H9 (cell line): ENCODE data around the gene OSBPL8. TPM values are rescaled to one million over a fixed set of nuclear protein-coding genes. Genes with fewer than 3 reads are reported as not detected.

Experiments
- DNase-seq: peaks from one replicate; pipeline ENCODE4 v3.0.0-alpha.2; 2017
- H2AFZ ChIP-seq: one replicate; pipeline ENCODE4 v1.6.1; 2013; ENCODE audit warnings: mild to moderate bottlenecking, low read length, control low read depth, moderate library complexity
- H2AK5ac ChIP-seq: 2 replicates; pipeline ENCODE4 v1.6.1; 2013; ENCODE audit warnings: low read length, control low read depth, mixed read lengths; ENCODE audit not compliant: insufficient read length
- H2BK120ac ChIP-seq: one replicate; pipeline ENCODE4 v1.6.1; 2013; ENCODE audit warnings: low read depth, mild to moderate bottlenecking, low read length, control low read depth, inconsistent platforms; ENCODE audit not compliant: poor library complexity, severe bottlenecking
- H2BK12ac ChIP-seq: 2 replicates; pipeline ENCODE4 v1.6.1; 2013; ENCODE audit warnings: low read length, control low read depth, mixed read lengths, low read depth; ENCODE audit not compliant: insufficient read length
- H2BK15ac ChIP-seq: 2 replicates; pipeline ENCODE4 v1.6.1; 2013; ENCODE audit warnings: low read depth, low read length, control low read depth
- H2BK20ac ChIP-seq: one replicate; pipeline ENCODE4 v1.6.1; 2013; ENCODE audit warnings: low read depth, mild to moderate bottlenecking, low read length, control low read depth, inconsistent platforms; ENCODE audit not compliant: poor library complexity, severe bottlenecking
- H2BK5ac ChIP-seq: 2 replicates; pipeline ENCODE4 v1.6.1; 2013; ENCODE audit warnings: low read length, control low read depth, mixed read lengths; ENCODE audit not compliant: insufficient read length
- H3K14ac ChIP-seq: 2 replicates; pipeline ENCODE4 v1.6.1; 2013; ENCODE audit warnings: low read length, control low read depth; ENCODE audit not compliant: insufficient read depth
- H3K18ac ChIP-seq: 2 replicates; pipeline ENCODE4 v1.6.1; 2013; ENCODE audit warnings: low read depth, mild to moderate bottlenecking, mixed read lengths, low read length, control low read depth; ENCODE audit not compliant: insufficient read length
- H3K23ac ChIP-seq: 2 replicates; pipeline ENCODE4 v1.6.1; 2013; ENCODE audit warnings: low read length, control low read depth, mixed read lengths, low read depth; ENCODE audit not compliant: insufficient read length
- H3K23me2 ChIP-seq: 2 replicates; pipeline ENCODE4 v1.6.1; 2013; ENCODE audit warnings: low read depth, mild to moderate bottlenecking, mixed read lengths, low read length, control low read depth; ENCODE audit not compliant: insufficient read length, poor library complexity, severe bottlenecking
- H3K27ac ChIP-seq: 2 replicates; pipeline ENCODE4 v1.5.1; 2013; ENCODE audit warnings: low read length, control low read depth, mixed read lengths, low read depth; ENCODE audit not compliant: insufficient read length
- H3K27me3 ChIP-seq: 2 replicates; pipeline ENCODE4 v1.6.1; 2013; ENCODE audit warnings: low read length, control low read depth, inconsistent platforms; ENCODE audit not compliant: insufficient read depth
- H3K4ac ChIP-seq: 2 replicates; pipeline ENCODE4 v1.6.1; 2013; ENCODE audit warnings: low read depth, mild to moderate bottlenecking, control low read depth, inconsistent platforms, low read length, moderate library complexity
- H3K4me1 ChIP-seq: 2 replicates; pipeline ENCODE4 v1.6.1; 2013; ENCODE audit warnings: low read length, control low read depth, inconsistent platforms; ENCODE audit not compliant: insufficient read depth
- H3K4me2 ChIP-seq: 2 replicates; pipeline ENCODE4 v1.6.1; 2013; ENCODE audit warnings: low read length, control low read depth, mixed read lengths; ENCODE audit not compliant: insufficient read length, insufficient read depth
- H3K56ac ChIP-seq: 2 replicates; pipeline ENCODE4 v1.6.1; 2013; ENCODE audit warnings: low read depth, mild to moderate bottlenecking, mixed read lengths, low read length, control low read depth; ENCODE audit not compliant: insufficient read length
- H3K79me1 ChIP-seq: 2 replicates; pipeline ENCODE4 v1.6.1; 2013; ENCODE audit warnings: low read depth, mild to moderate bottlenecking, moderate library complexity, low read length, control low read depth, inconsistent platforms; ENCODE audit not compliant: insufficient read depth, poor library complexity, severe bottlenecking
- H3K79me2 ChIP-seq: 2 replicates; pipeline ENCODE4 v1.6.1; 2013; ENCODE audit warnings: low read length, control low read depth, inconsistent platforms; ENCODE audit not compliant: insufficient read depth
- H3K9ac ChIP-seq: 2 replicates; pipeline ENCODE4 v1.6.1; 2013; ENCODE audit warnings: low read length, control low read depth, mixed read lengths; ENCODE audit not compliant: insufficient read length; ENCODE audit errors: extremely low read depth
- H3K9me3 ChIP-seq: one replicate; pipeline ENCODE4 v1.6.1; 2013; ENCODE audit warnings: low read depth, low read length, inconsistent platforms; ENCODE audit not compliant: control insufficient read depth
- H3T11ph ChIP-seq: one replicate; pipeline ENCODE4 v1.6.1; 2013; ENCODE audit warnings: mild to moderate bottlenecking, low read length, control low read depth, inconsistent platforms
- H4K20me1 ChIP-seq: one replicate; pipeline ENCODE4 v1.6.1; 2013; ENCODE audit not compliant: control insufficient read depth, insufficient read length, insufficient read depth
- H4K5ac ChIP-seq: 2 replicates; pipeline ENCODE4 v1.6.1; 2013; ENCODE audit warnings: low read depth, mild to moderate bottlenecking, mixed read lengths, low read length, control low read depth; ENCODE audit not compliant: insufficient read length
- H4K8ac ChIP-seq: replicated peaks from 2 replicates; pipeline ENCODE4 v1.6.1; 2013; ENCODE audit warnings: low read length, control low read depth, mixed read lengths, low read depth; ENCODE audit not compliant: insufficient read length
- H4K91ac ChIP-seq: 2 replicates; pipeline ENCODE4 v1.6.1; 2013; ENCODE audit warnings: low read depth, mild to moderate bottlenecking, moderate library complexity, mixed read lengths, low read length, control low read depth; ENCODE audit not compliant: insufficient read length
- H3K27ac Mint-ChIP-seq, 3 experiments: 2 replicates in 2 of 3; 3 replicates in 1 of 3; pipeline ENCODE4 v1.8.0; 2020 to 2021; ENCODE audit warnings: mixed read lengths in 3 of 3, mild to moderate bottlenecking in 1 of 3, moderate library complexity in 1 of 3
- H3K27me3 Mint-ChIP-seq: 2 replicates; pipeline ENCODE4 v1.8.0; 2021; ENCODE audit warnings: low read depth, mild to moderate bottlenecking, moderate library complexity, mixed read lengths
- H3K36me3 Mint-ChIP-seq, 3 experiments: 2 replicates in 2 of 3; 3 replicates in 1 of 3; pipeline ENCODE4 v1.8.0; 2020 to 2021; ENCODE audit warnings: low read depth in 3 of 3, mixed read lengths in 3 of 3; ENCODE audit not compliant: insufficient read depth in 1 of 3
- H3K4me1 Mint-ChIP-seq, 2 experiments: 2 replicates each; pipeline ENCODE4 v1.8.0; 2020; ENCODE audit warnings: mixed read lengths in 2 of 2
- H3K4me3 Mint-ChIP-seq, 2 experiments: 2 replicates in 1 of 2; 3 replicates in 1 of 2; pipeline ENCODE4 v1.8.0; 2020 to 2021; ENCODE audit warnings: mild to moderate bottlenecking in 2 of 2, mixed read lengths in 2 of 2, moderate library complexity in 1 of 2
- H3K9me3 Mint-ChIP-seq, 2 experiments: 2 replicates in 1 of 2; 3 replicates in 1 of 2; pipeline ENCODE4 v1.8.0; 2020; ENCODE audit warnings: mild to moderate bottlenecking in 2 of 2, mixed read lengths in 2 of 2, moderate library complexity in 1 of 2
- WGBS: extraction: QIAGEN DNeasy Blood & Tissue Kit; methylation state at CpG from one replicate; pipeline ENCODE4 v1.1.7; 2013; ENCODE audit warnings: missing lambda C conversion rate, low lambda C conversion rate, mixed read lengths; ENCODE audit not compliant: insufficient read length; ENCODE audit errors: extremely low coverage; 5-methylcytosine and 5-hydroxymethylcytosine counted together
- total RNA-seq: library from RNA; stranded (reverse); gene quantifications from 2 replicates; pipeline ENCODE4 v1.2.1, GENCODE V29; 2021
- TF ChIP-seq, protein P1 (sequence below): fragments of 200-600 bp; sonication (generic); conservative IDR thresholded peaks from 3 replicates; pipeline ENCODE4 v1.8.0; 2021; ENCODE audit warnings: antibody characterized with exemption, mild to moderate bottlenecking

The OSBPL8 gene
- total RNA-seq, 1 experiment from 2014 or later, result 61.2 TPM

GRCh38 chr12:76449993-76450392, 109.6 kb downstream of the OSBPL8 start:
- H4K20me1 ChIP-seq, result no peaks in the 10 kb centered on the region
- no peak overlapping the region for H2BK12ac ChIP-seq
- no peak overlapping the region for H4K91ac ChIP-seq
- H3K4me2 ChIP-seq, result no peak overlapping the region
- no peak overlapping the region for H2BK5ac ChIP-seq
- H3K27me3 Mint-ChIP-seq, result no peaks in the 10 kb centered on the region
- no peak overlapping the region for H2AFZ ChIP-seq
- no peak for DNase-seq
- H3K23ac ChIP-seq, result no peak overlapping the region
- H4K5ac ChIP-seq, result no peak overlapping the region
- TF ChIP-seq, protein P1, sequence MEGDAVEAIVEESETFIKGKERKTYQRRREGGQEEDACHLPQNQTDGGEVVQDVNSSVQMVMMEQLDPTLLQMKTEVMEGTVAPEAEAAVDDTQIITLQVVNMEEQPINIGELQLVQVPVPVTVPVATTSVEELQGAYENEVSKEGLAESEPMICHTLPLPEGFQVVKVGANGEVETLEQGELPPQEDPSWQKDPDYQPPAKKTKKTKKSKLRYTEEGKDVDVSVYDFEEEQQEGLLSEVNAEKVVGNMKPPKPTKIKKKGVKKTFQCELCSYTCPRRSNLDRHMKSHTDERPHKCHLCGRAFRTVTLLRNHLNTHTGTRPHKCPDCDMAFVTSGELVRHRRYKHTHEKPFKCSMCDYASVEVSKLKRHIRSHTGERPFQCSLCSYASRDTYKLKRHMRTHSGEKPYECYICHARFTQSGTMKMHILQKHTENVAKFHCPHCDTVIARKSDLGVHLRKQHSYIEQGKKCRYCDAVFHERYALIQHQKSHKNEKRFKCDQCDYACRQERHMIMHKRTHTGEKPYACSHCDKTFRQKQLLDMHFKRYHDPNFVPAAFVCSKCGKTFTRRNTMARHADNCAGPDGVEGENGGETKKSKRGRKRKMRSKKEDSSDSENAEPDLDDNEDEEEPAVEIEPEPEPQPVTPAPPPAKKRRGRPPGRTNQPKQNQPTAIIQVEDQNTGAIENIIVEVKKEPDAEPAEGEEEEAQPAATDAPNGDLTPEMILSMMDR, result no peak
- no peaks in the 10 kb centered on the region for H3K27me3 ChIP-seq
- H2BK120ac ChIP-seq, result no peak overlapping the region
- H3K4me1 ChIP-seq, result no peaks in the 10 kb centered on the region
- H3K36me3 Mint-ChIP-seq, result peaks cover 3 to 12% (median 7%) of the 10 kb centered on the region in 3 experiments; a peak in 5 of 7 replicates
- H3K4ac ChIP-seq, result no peak overlapping the region
- H3K4me1 Mint-ChIP-seq, result peaks cover 0 to 3% of the 10 kb centered on the region in 2 experiments; a peak in 1 of 4 replicates
- no peaks in the 10 kb centered on the region for H3K23me2 ChIP-seq
- H2BK15ac ChIP-seq, result no peak overlapping the region
- no peak overlapping the region for H3T11ph ChIP-seq
- H3K56ac ChIP-seq, result no peak overlapping the region
- H3K27ac ChIP-seq, result no peak overlapping the region
- no peak overlapping the region for H3K18ac ChIP-seq
- no peak overlapping the region for H3K9ac ChIP-seq
- no peaks in the 10 kb centered on the region for H3K9me3 ChIP-seq
- no peak overlapping the region for H3K14ac ChIP-seq
- no peaks in the 10 kb centered on the region for H3K79me2 ChIP-seq
- no CpG with 5 or more reads among the region's 3 CpGs for WGBS
- no peaks in the 10 kb centered on the region for H3K9me3 Mint-ChIP-seq
- H3K4me3 Mint-ChIP-seq, result no peak overlapping the region
- H2AK5ac ChIP-seq, result no peak overlapping the region
- H3K79me1 ChIP-seq, result no peaks in the 10 kb centered on the region
- no peak overlapping the region for H3K27ac Mint-ChIP-seq
- no peak overlapping the region for H4K8ac ChIP-seq
- H2BK20ac ChIP-seq, result no peak overlapping the region
